Naive thymus-derived CD4-positive, alpha-beta T cell (primary cell): ENCODE data around the gene GREM2. TPM values are rescaled to one million over a fixed set of nuclear protein-coding genes. Genes with fewer than 3 reads are reported as not detected.

Source experiments
- ATAC-seq: fragments of 150-1000 bp; cut with Tn5 transposase; 2 replicates; pipeline ENCODE4 v1.10.0; 2021; ENCODE audit warnings: mild to moderate bottlenecking, moderate library complexity
- CTCF ChIA-PET: fragments of 350-600 bp; sonication (Branson Sonifier 250); formaldehyde crosslinking; loops from one replicate; lab custom pipeline; 2021; ENCODE audit warnings: antibody characterized with exemption; lab: Charles Lee
- POLR2A ChIA-PET: fragments of 350-600 bp; sonication (Branson Sonifier 250); formaldehyde crosslinking; loops from one replicate; lab custom pipeline; 2021; ENCODE audit warnings: antibody characterized with exemption, inconsistent platforms; lab: Charles Lee
- DNase-seq, 9 donors: peaks; one replicate each; pipeline versions ENCODE4 v3.0.0 to v3.0.0-alpha.2; 2020 to 2022; ENCODE audit warnings: mixed read lengths in 1 of 9
- H3K27ac ChIP-seq: one replicate; pipeline ENCODE4 v1.7.0; 2013; ENCODE audit warnings: mild to moderate bottlenecking, low read depth, low read length, moderate library complexity
- H3K27me3 ChIP-seq, 2 donors: one replicate each; pipeline ENCODE4 v1.7.0; 2013; ENCODE audit warnings: low read length in 2 of 2, mild to moderate bottlenecking in 2 of 2, moderate library complexity in 2 of 2; ENCODE audit not compliant: control insufficient read depth in 2 of 2, insufficient read depth in 2 of 2
- H3K36me3 ChIP-seq, 3 experiments: 1 replicate in 2 of 3; 2 replicates in 1 of 3; pipeline ENCODE4 v1.7.0; 2013; ENCODE audit warnings: low read length in 3 of 3, mild to moderate bottlenecking in 3 of 3, moderate library complexity in 1 of 3; ENCODE audit not compliant: insufficient read depth in 3 of 3, control insufficient read depth in 2 of 3
- H3K4me1 ChIP-seq, 2 donors: one replicate each; pipeline ENCODE4 v1.7.0; 2013; ENCODE audit warnings: low read length in 2 of 2, mild to moderate bottlenecking in 2 of 2, moderate library complexity in 1 of 2; ENCODE audit not compliant: control insufficient read depth in 2 of 2, insufficient read depth in 2 of 2
- H3K4me3 ChIP-seq: 2 replicates; pipeline ENCODE4 v1.7.0; 2013; ENCODE audit warnings: mild to moderate bottlenecking, low read length
- H3K9me3 ChIP-seq, 3 experiments: 1 replicate in 2 of 3; 2 replicates in 1 of 3; pipeline ENCODE4 v1.7.0; 2013; ENCODE audit warnings: low read length in 3 of 3; ENCODE audit not compliant: control insufficient read depth in 2 of 3
- H3K27ac Mint-ChIP-seq, 9 donors: one replicate each; pipeline ENCODE4 v1.8.0; 2020 to 2022; ENCODE audit warnings: mixed read lengths in 9 of 9, mild to moderate bottlenecking in 8 of 9, moderate library complexity in 5 of 9, inconsistent platforms in 2 of 9
- H3K27me3 Mint-ChIP-seq, 5 donors: one replicate each; pipeline ENCODE4 v1.8.0; 2021 to 2022; ENCODE audit warnings: mixed read lengths in 5 of 5, mild to moderate bottlenecking in 1 of 5
- H3K36me3 Mint-ChIP-seq, 5 donors: one replicate each; pipeline ENCODE4 v1.8.0; 2020 to 2022; ENCODE audit warnings: mixed read lengths in 5 of 5, mild to moderate bottlenecking in 3 of 5, inconsistent platforms in 1 of 5
- H3K4me1 Mint-ChIP-seq, 7 donors: one replicate each; pipeline ENCODE4 v1.8.0; 2020 to 2022; ENCODE audit warnings: mixed read lengths in 7 of 7, mild to moderate bottlenecking in 3 of 7, inconsistent platforms in 1 of 7
- H3K4me3 Mint-ChIP-seq, 10 donors: one replicate each; pipeline ENCODE4 v1.8.0; 2020 to 2022; ENCODE audit warnings: mild to moderate bottlenecking in 10 of 10, mixed read lengths in 10 of 10, moderate library complexity in 6 of 10, inconsistent platforms in 2 of 10
- H3K9me3 Mint-ChIP-seq, 11 donors: one replicate each; pipeline ENCODE4 v1.8.0; 2020 to 2022; ENCODE audit warnings: mixed read lengths in 11 of 11, mild to moderate bottlenecking in 4 of 11, inconsistent platforms in 1 of 11, moderate library complexity in 1 of 11
- intact Hi-C, 2 donors: fragments of 100-400 bp; cut with micrococcal nuclease; formaldehyde crosslinking; loops; one replicate each; pipeline ENCODE4 v1.15.1; 2023
- polyA plus RNA-seq, 2 donors: library from polyadenylated mRNA; unstranded; fragments of 300-500 nt; fragmentation: Illumina TruSeq; gene quantifications; one replicate each; pipeline ENCODE4 v1.2.3, GENCODE V29; 2021
- total RNA-seq, 6 experiments: library from RNA in 5 of 6; stranded (reverse) in 5 of 6; gene quantifications; 1 replicate in 5 of 6; 2 replicates in 1 of 6; pipeline ENCODE4 v1.2.3 and lab custom pipeline; 2021 to 2026

The GREM2 gene
- total and polyA plus RNA-seq, 7 experiments from 2014 or later, result 0.05 to 5.2 (median 0.65) TPM; not detected in 1

GRCh38 chr1:240559781-240560180 lies 52.2 kb downstream of the GREM2 start:
- H3K9me3 Mint-ChIP-seq, result peaks cover 0 to 9% (median 3%) of the 10 kb centered on the region in 11 donors

GRCh38 chr1:240555524-240555923 lies 56.4 kb downstream of the GREM2 start:
- no peaks in the 10 kb centered on the region for H3K27me3 Mint-ChIP-seq
- intact Hi-C loops, result no loop called here
- no peak overlapping the region for H3K4me3 Mint-ChIP-seq
- H3K9me3 Mint-ChIP-seq, result peaks cover 0 to 9% (median 3%) of the 10 kb centered on the region in 11 donors
- Histone ChIP-seq H3K36me3 (no peaks in the 10 kb centered on the region), H3K27me3 (no peaks in the 10 kb centered on the region), H3K9me3 (no peaks in the 10 kb centered on the region), H3K27ac (no peak overlapping the region), H3K4me3 (no peak overlapping the region), H3K4me1 (no peaks in the 10 kb centered on the region)
- ChIA-PET CTCF (no interaction called here), POLR2A (no interaction called here)
- H3K27ac Mint-ChIP-seq, result no peak overlapping the region
- no peaks in the 10 kb centered on the region for H3K36me3 Mint-ChIP-seq
- H3K4me1 Mint-ChIP-seq, result peaks cover 0 to 8% (median 4%) of the 10 kb centered on the region in 7 donors
- no peak for DNase-seq
- ATAC-seq, result no peak

More at GRCh38 chr1:240559781-240560180, 52.2 kb downstream of the GREM2 start:
- no peak for ATAC-seq
- no peaks in the 10 kb centered on the region for H3K27me3 ChIP-seq
- no peak for DNase-seq
- H3K9me3 ChIP-seq, result no peaks in the 10 kb centered on the region
- H3K27ac ChIP-seq, result no peak overlapping the region
- H3K36me3 Mint-ChIP-seq, result no peaks in the 10 kb centered on the region
- no peaks in the 10 kb centered on the region for H3K36me3 ChIP-seq
- H3K4me1 ChIP-seq, result no peaks in the 10 kb centered on the region
- ChIA-PET CTCF (no interaction called here), POLR2A (no interaction called here)
- no peak overlapping the region for H3K27ac Mint-ChIP-seq
- H3K4me3 Mint-ChIP-seq, result no peak overlapping the region
- no peak overlapping the region for H3K4me3 ChIP-seq
- intact Hi-C loops, result no loop called here
- H3K4me1 Mint-ChIP-seq, result peaks cover 0 to 8% (median 4%) of the 10 kb centered on the region in 7 donors
- peaks cover 0 to under 1% (median 0%) of the 10 kb centered on the region in 5 donors for H3K27me3 Mint-ChIP-seq

GRCh38 chr1:240553351-240553750 lies 58.6 kb downstream of the GREM2 start:
- Histone ChIP-seq H3K27ac (no peak overlapping the region), H3K4me1 (no peaks in the 10 kb centered on the region), H3K27me3 (no peaks in the 10 kb centered on the region), H3K4me3 (no peak overlapping the region), H3K9me3 (no peaks in the 10 kb centered on the region), H3K36me3 (no peaks in the 10 kb centered on the region)
- ATAC-seq (no peak), DNase-seq (no peak)
- Mint-ChIP-seq H3K27ac (no peak overlapping the region), H3K4me1 (peaks cover 0 to 8% (median 4%) of the 10 kb centered on the region in 7 donors), H3K36me3 (no peaks in the 10 kb centered on the region), H3K4me3 (no peak overlapping the region), H3K9me3 (peaks cover 0 to 12% (median 4%) of the 10 kb centered on the region in 11 donors), H3K27me3 (peaks cover 0 to 5% (median 0%) of the 10 kb centered on the region in 5 donors)
- intact Hi-C loops, result no loop called here
- ChIA-PET CTCF (no interaction called here), POLR2A (no interaction called here)

GRCh38 chr1:240539769-240540414 lies 72.1 kb downstream of the GREM2 start:
- Mint-ChIP-seq H3K4me3 (peak overlapping the region in 1 of 10 donors; percentile 12), H3K36me3 (peaks cover 0 to 4% (median 0%) of the 10 kb centered on the region in 5 donors)

GRCh38 chr1:240538776-240539430 lies 73.1 kb downstream of the GREM2 start:
- Mint-ChIP-seq H3K27me3 (peaks cover 0 to 8% (median 2%) of the 10 kb centered on the region in 5 donors), H3K36me3 (no peaks in the 10 kb centered on the region), H3K4me1 (peaks cover 4 to 15% (median 8%) of the 10 kb centered on the region in 7 donors), H3K4me3 (no peak overlapping the region), H3K27ac (no peak overlapping the region), H3K9me3 (peaks cover 0 to 11% (median 4%) of the 10 kb centered on the region in 11 donors)
- Histone ChIP-seq H3K4me1 (no peaks in the 10 kb centered on the region), H3K9me3 (no peaks in the 10 kb centered on the region), H3K36me3 (no peaks in the 10 kb centered on the region), H3K4me3 (no peak overlapping the region), H3K27ac (no peak overlapping the region), H3K27me3 (no peaks in the 10 kb centered on the region)
- ChIA-PET CTCF (no interaction called here), POLR2A (no interaction called here)
- DNase-seq (no peak), ATAC-seq (no peak)
- intact Hi-C loops, result no loop called here

More at GRCh38 chr1:240539769-240540414, 72.1 kb downstream of the GREM2 start:
- no peak overlapping the region for H3K27ac ChIP-seq
- Mint-ChIP-seq H3K27ac (peak overlapping the region in 1 of 9 donors; percentile 23), H3K27me3 (peaks cover 0 to 3% (median 0%) of the 10 kb centered on the region in 5 donors), H3K4me1 (peaks cover 4 to 15% (median 8%) of the 10 kb centered on the region in 7 donors), H3K9me3 (peaks cover 0 to 16% (median 3%) of the 10 kb centered on the region in 11 donors)
- intact Hi-C loops, result no loop called here
- CTCF ChIA-PET, result no interaction called here
- H3K27me3 ChIP-seq, result no peaks in the 10 kb centered on the region
- no peaks in the 10 kb centered on the region for H3K4me1 ChIP-seq
- peak; percentile 41 for ATAC-seq
- H3K36me3 ChIP-seq, result no peaks in the 10 kb centered on the region
- H3K4me3 ChIP-seq, result no peak overlapping the region
- DNase-seq, result peak in 2 of 9 donors; percentile 1 to 9
- H3K9me3 ChIP-seq, result no peaks in the 10 kb centered on the region
- POLR2A ChIA-PET, result no interaction called here

GRCh38 chr1:240533154-240533780 lies 78.7 kb downstream of the GREM2 start:
- peaks cover 0 to 4% (median 0%) of the 10 kb centered on the region in 7 donors for H3K4me1 Mint-ChIP-seq
- H3K4me3 Mint-ChIP-seq, result no peak overlapping the region
- H3K27me3 ChIP-seq, result no peaks in the 10 kb centered on the region
- intact Hi-C loops, result no loop called here
- ChIA-PET CTCF (no interaction called here), POLR2A (no interaction called here)
- H3K27ac Mint-ChIP-seq, result peak overlapping the region in 1 of 9 donors; percentile 55
- DNase-seq (no peak), ATAC-seq (no peak)
- H3K27ac ChIP-seq, result no peak overlapping the region
- no peaks in the 10 kb centered on the region for H3K36me3 Mint-ChIP-seq
- H3K36me3 ChIP-seq, result no peaks in the 10 kb centered on the region
- peaks cover 0 to 8% (median 3%) of the 10 kb centered on the region in 5 donors for H3K27me3 Mint-ChIP-seq
- H3K4me3 ChIP-seq, result no peak overlapping the region
- no peaks in the 10 kb centered on the region for H3K4me1 ChIP-seq
- H3K9me3 Mint-ChIP-seq, result peaks cover 0 to 11% (median 4%) of the 10 kb centered on the region in 11 donors
- H3K9me3 ChIP-seq, result no peaks in the 10 kb centered on the region
